SK-N-SH (cell line): Measurements from ENCODE around the gene RPH3AL. TPM values are rescaled to one million over a fixed set of nuclear protein-coding genes. Genes with fewer than 3 reads are reported as not detected.

Experiments used
- CTCF ChIA-PET: fragments of 300-600, 350-600 bp; formaldehyde crosslinking; extraction: SDS; loops from one replicate; lab custom pipeline; 2021; lab: Yijun Ruan, JAX
- POLR2A ChIA-PET: fragments of 350-600 bp; sonication (Branson Sonifier 250); formaldehyde crosslinking; extraction: SDS; loops from one replicate; lab custom pipeline; 2020; ENCODE audit warnings: antibody characterized with exemption, inconsistent platforms; lab: Yijun Ruan, JAX
- DNase-seq: peaks from one replicate; pipeline ENCODE4 v3.0.0; 2012
- H2AFZ ChIP-seq: fragments of 200-600 bp; sonication (generic); 2 replicates; pipeline ENCODE4 v1.8.1; 2016; ENCODE audit warnings: antibody characterized with exemption, mild to moderate bottlenecking, low read depth
- H3F3A ChIP-seq: fragments of 200-600 bp; sonication (generic); replicated peaks from 2 replicates; pipeline ENCODE3; 2016; ENCODE audit warnings: antibody characterized with exemption, mild to moderate bottlenecking; ENCODE audit not compliant: insufficient read depth
- H3K27ac ChIP-seq, 2 experiments: fragments of 200-500 bp in 1 of 2; fragments of 200-600 bp in 1 of 2; sonication (Bioruptor generic) in 1 of 2; sonication (generic), shearing (Covaris generic) in 1 of 2; 2 replicates each; pipeline versions ENCODE4 v1.5.1 to v1.6.1; 2014 to 2016; ENCODE audit warnings: low read depth in 2 of 2, inconsistent platforms in 1 of 2, low read length in 1 of 2, mild to moderate bottlenecking in 1 of 2, mixed read lengths in 1 of 2
- H3K27me3 ChIP-seq: fragments of 200-600 bp; sonication (generic), shearing (Covaris generic); 2 replicates; pipeline ENCODE4 v1.6.1; 2016; ENCODE audit warnings: mixed run types; ENCODE audit not compliant: insufficient read depth
- H3K36me3 ChIP-seq, 2 experiments: fragments of 200-500 bp in 1 of 2; fragments of 200-600 bp in 1 of 2; sonication (Bioruptor generic) in 1 of 2; sonication (generic) in 1 of 2; replicated peaks in 1 of 2; 2 replicates each; pipeline versions ENCODE3 to v1.5.1; 2014 to 2016; ENCODE audit warnings: low read length in 1 of 2, mild to moderate bottlenecking in 1 of 2; ENCODE audit not compliant: insufficient read depth in 2 of 2, control insufficient read depth in 1 of 2
- H3K4me1 ChIP-seq, 2 experiments: fragments of 200-500 bp in 1 of 2; fragments of 200-600 bp in 1 of 2; sonication (Bioruptor generic) in 1 of 2; sonication (generic), shearing (Covaris generic) in 1 of 2; 2 replicates each; pipeline versions ENCODE4 v1.5.1 to v1.6.1; 2014 to 2016; ENCODE audit warnings: low read depth in 1 of 2, low read length in 1 of 2, mixed run types in 1 of 2; ENCODE audit not compliant: insufficient read depth in 2 of 2, control insufficient read depth in 1 of 2
- H3K4me2 ChIP-seq: fragments of 200-600 bp; sonication (generic), shearing (Covaris generic); 2 replicates; pipeline ENCODE4 v1.6.1; 2017; ENCODE audit warnings: mixed run types
- H3K4me3 ChIP-seq, 2 experiments: fragments of 200-500 bp in 1 of 2; fragments of 200-600 bp in 1 of 2; sonication (Bioruptor generic) in 1 of 2; sonication (generic), shearing (Covaris generic) in 1 of 2; 2 replicates each; pipeline versions ENCODE4 v1.5.1 to v1.8.1; 2014 to 2016; ENCODE audit warnings: low read depth in 2 of 2, inconsistent platforms in 1 of 2, low read length in 1 of 2, mild to moderate bottlenecking in 1 of 2, mixed read lengths in 1 of 2, moderate library complexity in 1 of 2
- H3K79me2 ChIP-seq: fragments of 200-600 bp; sonication (generic); 2 replicates; pipeline ENCODE4 v1.8.1; 2017; ENCODE audit warnings: mild to moderate bottlenecking; ENCODE audit not compliant: insufficient read depth
- H3K9ac ChIP-seq: fragments of 200-600 bp; sonication (generic); 2 replicates; pipeline ENCODE4 v1.6.1; 2017; ENCODE audit warnings: mixed run types
- H3K9me2 ChIP-seq: fragments of 200-600 bp; sonication (generic); 2 replicates; pipeline ENCODE4 v1.6.1; 2017; ENCODE audit warnings: mixed run types
- H3K9me3 ChIP-seq: fragments of 200-600 bp; sonication (generic); 2 replicates; pipeline ENCODE4 v1.6.1; 2017; ENCODE audit warnings: mixed run types, mild to moderate bottlenecking, moderate library complexity
- H4K20me1 ChIP-seq: fragments of 200-600 bp; sonication (generic); 2 replicates; pipeline ENCODE4 v1.6.1; 2017; ENCODE audit warnings: mild to moderate bottlenecking, mixed run types; ENCODE audit not compliant: insufficient read depth
- EZH2phosphoT487 ChIP-seq: fragments of 200-600 bp; sonication (generic); IDR thresholded peaks from 2 replicates; pipeline ENCODE4 v1.6.1; 2017; ENCODE audit warnings: low read depth, mixed run types, mild to moderate bottlenecking, antibody characterized with exemption, moderate library complexity, borderline replicate concordance
- GABPA ChIP-seq: IDR thresholded peaks from 2 replicates; pipeline ENCODE4 v1.4.0; 2012; ENCODE audit warnings: low read depth, mild to moderate bottlenecking
- NRF1 ChIP-seq: IDR thresholded peaks from 2 replicates; pipeline ENCODE4 v1.6.1; 2012; ENCODE audit warnings: low read depth, mild to moderate bottlenecking, low read length
- POLR2AphosphoS5 ChIP-seq: IDR thresholded peaks from 2 replicates; pipeline ENCODE4 v1.6.1; 2012; ENCODE audit warnings: low read depth, low read length
- RAD21 ChIP-seq: IDR thresholded peaks from 2 replicates; pipeline ENCODE4 v1.6.1; 2012; ENCODE audit warnings: mild to moderate bottlenecking, low read length
- RCOR1 ChIP-seq: fragments of 150-350 bp; IDR thresholded peaks from 2 replicates; pipeline ENCODE4 v1.6.1; 2017; ENCODE audit warnings: antibody characterized with exemption, low read length
- SIN3A ChIP-seq: IDR thresholded peaks from 2 replicates; pipeline ENCODE4 v1.6.1; 2012; ENCODE audit warnings: low read depth, mild to moderate bottlenecking, low read length, moderate library complexity, borderline replicate concordance
- SMC3 ChIP-seq: IDR thresholded peaks from 2 replicates; pipeline ENCODE4 v1.6.1; 2012; ENCODE audit warnings: low read depth, low read length, improper control_type of control experiment
- WGBS: methylation state at CpG from one replicate; pipeline ENCODE4 v1.1.6; 2017; ENCODE audit warnings: low lambda C conversion rate; 5-methylcytosine and 5-hydroxymethylcytosine counted together
- polyA plus RNA-seq, 3 experiments: library from polyadenylated mRNA; depleted of rRNA; stranded (reverse); fragments of >200 nt; gene quantifications; 2 replicates each; pipeline ENCODE4 v1.2.3, GENCODE V29; 2012
- TF ChIP-seq, protein P1 (sequence below): IDR thresholded peaks from 2 replicates; pipeline ENCODE4; 2012

Gene RPH3AL
- polyA plus RNA-seq, 1 of the 3 experiments (the other 2 are of a cell fraction) = 2.9 TPM

GRCh38 chr17:187130-187529, 165.5 kb downstream of the RPH3AL start:
- Histone ChIP-seq H3K9ac (no peak overlapping the region), H3K4me2 (no peak overlapping the region), H3K36me3 (no peaks in the 10 kb centered on the region)
- TF ChIP-seq SMC3 = no peak
- no peak for TF ChIP-seq RAD21
- TF ChIP-seq, all 33 proteins: peak for 0
- Histone ChIP-seq H4K20me1 (no peaks in the 10 kb centered on the region), H3K27me3 (peaks cover 10% of the 10 kb centered on the region), H3K9me2 (no peaks in the 10 kb centered on the region), H3F3A (no peaks in the 10 kb centered on the region), H3K4me1 (peaks cover 0 to 1% of the 10 kb centered on the region in 2 experiments; a peak in 1 of 4 replicates), H3K9me3 (no peaks in the 10 kb centered on the region), H3K4me3 (no peak overlapping the region), H2AFZ (no peak overlapping the region), H3K27ac (no peak overlapping the region), H3K79me2 (no peaks in the 10 kb centered on the region)
- WGBS = 61% methylated on average over 2 of the region's 2 CpGs
- CTCF ChIA-PET = interaction anchor here (0.6 kb wide), 1 partner anchor 122 kb away, joined by 3 read pairs; no protein-coding TSS in a partner anchor
- no peak for DNase-seq
- POLR2A ChIA-PET = no interaction called here

- CTCF ChIA-PET = no interaction called here
- no peak overlapping the region for H3K4me2 ChIP-seq
- POLR2A ChIA-PET = no interaction called here
- H3K79me2 ChIP-seq = no peaks in the 10 kb centered on the region
- H3K9me3 ChIP-seq = no peaks in the 10 kb centered on the region
- 37% methylated on average over 8 of the region's 14 CpGs for WGBS
- peaks cover 14% of the 10 kb centered on the region for H3K27me3 ChIP-seq
- no peak for DNase-seq
- no peaks in the 10 kb centered on the region for H3K9me2 ChIP-seq
- TF ChIP-seq SMC3 (no peak), RAD21 (no peak), SIN3A (no peak), GABPA (no peak), POLR2AphosphoS5 (no peak), NRF1 (no peak)
- TF ChIP-seq, protein P1, sequence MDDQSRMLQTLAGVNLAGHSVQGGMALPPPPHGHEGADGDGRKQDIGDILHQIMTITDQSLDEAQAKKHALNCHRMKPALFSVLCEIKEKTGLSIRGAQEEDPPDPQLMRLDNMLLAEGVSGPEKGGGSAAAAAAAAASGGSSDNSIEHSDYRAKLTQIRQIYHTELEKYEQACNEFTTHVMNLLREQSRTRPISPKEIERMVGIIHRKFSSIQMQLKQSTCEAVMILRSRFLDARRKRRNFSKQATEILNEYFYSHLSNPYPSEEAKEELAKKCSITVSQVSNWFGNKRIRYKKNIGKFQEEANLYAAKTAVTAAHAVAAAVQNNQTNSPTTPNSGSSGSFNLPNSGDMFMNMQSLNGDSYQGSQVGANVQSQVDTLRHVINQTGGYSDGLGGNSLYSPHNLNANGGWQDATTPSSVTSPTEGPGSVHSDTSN = no peak
- TF ChIP-seq, all 33 proteins: peak for 0
- H3K36me3 ChIP-seq = no peaks in the 10 kb centered on the region
- no peaks in the 10 kb centered on the region for H4K20me1 ChIP-seq
- no peak overlapping the region for H3K9ac ChIP-seq
- peaks cover 0 to 6% of the 10 kb centered on the region in 2 experiments; a peak in 1 of 4 replicates for H3K4me1 ChIP-seq
- no peak overlapping the region for H3K4me3 ChIP-seq
- no peak overlapping the region for H2AFZ ChIP-seq
- no peaks in the 10 kb centered on the region for H3F3A ChIP-seq
- no peak overlapping the region for H3K27ac ChIP-seq
Measured at GRCh38 chr17:185445-186138, 167.0 kb downstream of the RPH3AL start.

GRCh38 chr17:183021-183420, 169.6 kb downstream of the RPH3AL start:
- no peaks in the 10 kb centered on the region for H3K9me2 ChIP-seq
- no peaks in the 10 kb centered on the region for H3K79me2 ChIP-seq
- peaks cover 37% of the 10 kb centered on the region for H3K27me3 ChIP-seq
- no peaks in the 10 kb centered on the region for H3K9me3 ChIP-seq
- DNase-seq = no peak
- no peaks in the 10 kb centered on the region for H3F3A ChIP-seq
- H3K27ac ChIP-seq = no peak overlapping the region
- whole genome bisulfite sequencing = 87% methylated on average over 6 of the region's 8 CpGs
- H3K4me1 ChIP-seq = peaks cover 0 to 27% of the 10 kb centered on the region in 2 experiments; a peak in 2 of 4 replicates
- no peak overlapping the region for H3K4me3 ChIP-seq
- ChIA-PET POLR2A (no interaction called here), CTCF (interaction anchor here (1.6 kb wide), 2 partner anchors 127 to 229 kb away, joined by 3 to 6 read pairs; no protein-coding TSS in a partner anchor)
- no peak overlapping the region for H2AFZ ChIP-seq
- TF ChIP-seq EZH2phosphoT487 = no peak
- TF ChIP-seq RCOR1 = no peak
- no peaks in the 10 kb centered on the region for H4K20me1 ChIP-seq
- H3K4me2 ChIP-seq = no peak overlapping the region
- no peak overlapping the region for H3K9ac ChIP-seq
- H3K36me3 ChIP-seq = no peaks in the 10 kb centered on the region
